ENCODE measurements around the gene XCL1.
"Not testable (repeated sequence)": the region's sequence is repeated elsewhere in the genome, so short reads cannot be mapped to it uniquely, and the experiment has no call there.

The XCL1 gene, protein sequence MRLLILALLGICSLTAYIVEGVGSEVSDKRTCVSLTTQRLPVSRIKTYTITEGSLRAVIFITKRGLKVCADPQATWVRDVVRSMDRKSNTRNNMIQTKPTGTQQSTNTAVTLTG

DNA sequence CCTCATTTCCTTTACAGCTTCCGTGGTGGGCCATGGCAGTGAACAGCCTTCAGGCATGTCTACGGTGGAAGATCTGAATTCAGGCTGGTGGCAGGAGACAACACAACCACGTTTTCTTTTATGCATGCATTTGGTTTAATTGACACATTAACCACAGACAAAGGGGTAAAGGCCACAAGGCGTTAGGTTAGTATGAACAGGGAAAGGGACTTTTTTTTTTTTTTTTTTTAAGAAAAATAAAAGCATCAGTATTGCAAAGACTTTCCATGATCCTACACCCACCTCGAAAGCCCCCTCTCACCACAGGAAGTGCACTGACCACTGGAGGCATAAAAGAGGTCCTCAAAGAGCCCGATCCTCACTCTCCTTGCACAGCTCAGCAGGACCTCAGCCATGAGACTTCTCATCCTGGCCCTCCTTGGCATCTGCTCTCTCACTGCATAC is at the start of gene XCL1:
Gene XCL1 (plus strand): TSS at position 361 of the 444 bp plus-strand sequence. CDS start 33 bp downstream, at position 394.
- DNase-seq (ENCODE audit: low read depth), result not testable (repeated sequence)

DNA sequence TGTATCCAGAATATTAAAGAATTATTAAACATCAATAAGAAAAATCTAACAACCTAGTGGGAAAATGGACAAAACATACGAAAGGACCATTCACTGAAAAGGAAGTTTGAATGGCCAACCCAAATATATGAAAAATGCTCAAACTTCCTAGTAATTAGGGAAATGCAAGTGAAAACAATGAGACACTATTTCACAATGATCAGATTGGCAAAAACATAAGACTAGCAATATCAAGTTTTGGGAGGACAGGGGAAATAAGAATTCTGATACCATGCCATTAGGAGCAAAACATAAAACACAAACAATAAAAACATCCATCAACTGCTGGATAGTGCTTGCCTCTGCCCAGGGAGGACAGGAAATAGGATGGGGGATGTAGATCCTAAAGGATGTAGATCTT is 46.9 kb upstream of the XCL1 start:
- DNase-seq (ENCODE audit: low read depth), result no peak

DNA sequence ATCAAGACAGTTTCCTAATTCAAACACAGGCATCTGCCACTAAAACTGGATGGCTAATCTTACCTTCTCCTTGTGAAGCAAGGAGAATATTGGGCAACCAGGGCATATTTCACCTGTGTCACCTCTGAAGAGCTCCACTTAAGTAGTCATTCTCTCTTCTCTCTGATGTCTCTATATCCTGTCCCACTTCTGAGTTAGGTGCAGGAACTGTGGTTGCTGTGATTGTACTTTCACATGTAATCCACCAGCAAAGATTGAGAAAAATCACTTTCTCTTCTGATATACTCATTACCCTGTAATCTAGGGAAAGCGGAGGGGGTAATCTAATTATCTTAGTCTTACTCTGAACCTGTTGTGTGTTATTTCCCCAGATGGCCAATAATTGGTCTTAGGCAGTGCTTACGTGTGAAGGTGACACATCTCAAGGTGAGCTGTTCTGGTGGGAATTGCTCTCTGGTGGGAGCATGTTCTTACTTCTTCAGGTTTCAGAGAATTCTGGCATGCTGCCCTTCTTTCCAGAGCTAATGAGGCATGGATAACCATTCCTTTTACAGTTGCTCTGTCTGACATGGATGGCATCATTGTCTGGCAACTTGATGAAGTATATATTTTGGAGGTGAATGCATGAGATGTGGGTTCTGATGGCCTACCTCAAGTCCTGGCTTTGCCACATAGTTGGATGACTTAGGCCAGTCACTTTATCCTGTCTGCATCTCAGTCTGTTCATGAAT is 44.6 kb upstream of the XCL1 start:
- no peak for DNase-seq (ENCODE audit: low read depth)

DNA sequence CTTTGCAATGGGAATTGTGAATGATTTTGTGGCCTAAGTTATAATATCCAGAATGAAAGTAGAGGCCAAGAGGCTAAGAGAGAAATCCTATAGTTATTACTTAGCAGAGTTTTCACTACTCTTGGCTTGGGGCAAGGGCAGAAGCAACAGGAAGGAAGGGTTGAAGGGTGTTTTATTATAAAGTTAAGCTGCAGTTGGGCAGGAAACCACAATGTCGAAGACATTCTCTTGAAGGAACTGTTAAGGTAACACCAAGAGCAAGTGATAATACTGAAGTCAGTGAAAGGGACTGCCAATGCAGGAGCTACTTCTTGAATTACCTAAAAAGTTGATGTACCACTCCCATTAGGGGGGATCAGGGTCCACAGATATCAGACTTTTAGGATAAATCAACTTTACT is 40.9 kb upstream of the XCL1 start:
- DNase-seq (ENCODE audit: low read depth), result no peak

DNA sequence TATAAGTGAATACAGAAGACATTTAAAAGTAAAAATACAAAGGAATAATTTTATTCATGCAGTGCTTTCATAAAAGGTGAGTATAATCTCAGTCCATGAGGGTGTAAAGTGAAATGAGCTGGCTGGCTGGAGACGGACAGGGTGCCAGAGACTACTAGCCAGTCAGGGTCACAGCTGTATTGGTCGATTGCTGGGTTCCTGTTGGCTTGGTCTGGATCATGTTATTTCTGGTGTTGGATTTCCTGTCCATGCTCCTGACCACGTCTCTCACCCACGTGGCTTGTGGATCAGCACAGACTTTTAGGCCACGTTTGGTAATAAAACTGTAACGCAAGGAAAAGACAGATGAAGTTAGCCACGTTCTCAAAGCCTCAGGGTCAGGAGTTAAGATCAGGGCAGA is 35.6 kb upstream of the XCL1 start:
- DNase-seq (ENCODE audit: low read depth), result not testable (repeated sequence)

DNA sequence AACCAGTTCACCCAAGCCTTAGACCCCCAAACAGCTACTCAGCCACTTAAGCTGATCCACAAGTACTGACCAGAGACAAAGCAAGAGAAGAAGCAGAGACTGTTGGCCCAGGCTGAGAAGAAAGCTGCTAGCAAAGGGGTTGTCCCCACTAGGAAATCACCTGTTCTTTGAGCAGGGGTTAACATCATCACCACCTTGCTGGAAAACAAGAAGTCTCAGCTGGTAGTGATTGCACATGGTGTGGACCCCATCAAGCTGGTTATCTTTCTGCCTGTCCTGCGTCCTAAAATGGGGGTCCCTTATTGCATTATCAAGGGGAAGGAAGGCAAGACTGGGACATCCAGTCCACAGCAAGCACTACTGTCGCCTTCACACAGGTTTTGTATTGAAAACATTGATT is 33.4 kb upstream of the XCL1 start:
- DNase-seq (ENCODE audit: low read depth), result not testable (repeated sequence)

DNA sequence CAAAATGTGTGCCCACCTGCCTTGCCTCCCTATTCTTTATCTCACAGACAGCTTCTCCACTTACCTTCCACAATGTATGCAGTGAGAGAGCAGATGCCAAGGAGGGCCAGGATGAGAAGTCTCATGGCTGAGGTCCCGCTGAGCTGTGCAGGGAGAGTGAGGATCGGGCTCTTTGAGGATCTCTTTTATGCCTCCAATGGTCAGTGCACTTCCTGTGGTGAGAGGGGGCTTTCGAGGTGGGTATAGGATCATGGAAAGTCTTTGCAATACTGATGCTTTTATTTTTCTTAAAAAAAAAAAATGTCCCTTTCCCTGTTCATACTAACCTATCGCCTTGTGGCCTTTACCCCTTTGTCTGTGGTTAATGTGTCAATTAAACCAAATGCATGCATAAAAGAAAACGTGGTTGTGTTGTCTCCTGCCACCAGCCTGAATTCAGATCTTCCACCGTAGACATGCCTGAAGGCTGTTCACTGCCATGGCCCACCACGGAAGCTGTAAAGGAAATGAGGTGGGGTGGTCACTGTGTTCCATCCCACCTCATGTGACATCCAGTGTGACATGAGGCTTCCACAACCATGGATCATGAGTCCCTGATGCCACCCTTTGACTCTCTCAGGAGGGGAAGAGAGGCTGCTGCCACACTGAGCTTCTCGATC is 32.4 kb upstream of the XCL1 start, which contains the start of gene XCL2:
Gene XCL2 (minus strand): TSS at position 158 of the 659 bp plus-strand sequence. CDS start 33 bp downstream, at position 125.
- DNase-seq (ENCODE audit: low read depth), result not testable (repeated sequence)

DNA sequence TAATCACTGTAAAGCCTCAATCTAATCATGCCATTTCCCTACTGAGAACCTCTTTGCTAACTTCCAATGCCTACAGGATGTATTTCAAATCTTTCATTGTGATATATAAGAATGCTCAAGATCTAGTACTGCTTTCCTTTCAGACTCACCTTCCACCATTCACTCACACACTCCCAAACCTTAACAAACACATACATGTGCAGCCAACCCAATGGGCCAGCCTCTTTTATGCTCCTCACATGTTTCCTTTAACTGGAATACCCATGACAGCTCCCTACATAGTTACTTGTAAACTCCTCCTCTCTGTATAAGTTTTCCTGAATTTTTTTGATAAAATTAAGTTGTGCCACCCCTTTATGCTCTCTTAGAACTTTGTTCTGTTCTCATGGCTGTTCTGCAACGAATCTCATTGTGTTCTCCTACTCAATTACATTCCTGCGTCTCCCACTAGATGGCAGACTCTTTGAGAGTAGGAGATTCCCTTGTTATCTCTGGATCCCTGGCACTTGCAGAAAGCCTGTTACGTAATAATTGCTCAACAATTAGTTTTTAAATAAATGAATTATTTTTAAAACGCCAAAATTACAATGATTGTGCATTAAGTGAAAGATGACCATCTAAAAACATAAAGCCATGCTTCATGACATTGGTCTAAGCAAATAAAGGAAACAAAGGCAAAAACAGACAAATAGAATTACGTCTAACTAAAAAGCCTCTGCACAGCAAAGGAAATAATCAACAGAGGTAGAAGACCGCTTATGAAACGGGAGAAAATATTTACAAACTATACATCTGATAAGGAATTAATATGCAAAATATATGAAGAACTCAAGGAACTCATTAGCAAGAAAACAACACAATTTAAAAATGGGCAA is 30.5 kb upstream of the XCL1 start:
- not testable (repeated sequence) for DNase-seq (ENCODE audit: low read depth)

DNA sequence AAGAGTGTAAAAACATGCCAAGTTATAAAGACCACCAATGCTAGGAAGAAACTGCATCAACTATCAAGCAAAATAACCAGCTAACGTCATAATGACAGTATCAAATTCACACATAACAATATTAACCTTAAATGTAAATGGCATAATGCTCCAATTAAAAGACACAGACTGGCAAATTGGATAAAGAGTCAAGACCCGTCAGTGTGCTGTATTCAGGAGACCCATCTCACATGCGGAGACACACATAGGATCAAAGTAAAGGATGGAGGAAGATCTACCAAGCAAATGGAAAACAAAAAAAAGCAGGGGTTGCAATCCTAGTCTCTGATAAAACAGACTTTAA is 29.9 kb upstream of the XCL1 start:
- DNase-seq (ENCODE audit: low read depth), result not testable (repeated sequence)

DNA sequence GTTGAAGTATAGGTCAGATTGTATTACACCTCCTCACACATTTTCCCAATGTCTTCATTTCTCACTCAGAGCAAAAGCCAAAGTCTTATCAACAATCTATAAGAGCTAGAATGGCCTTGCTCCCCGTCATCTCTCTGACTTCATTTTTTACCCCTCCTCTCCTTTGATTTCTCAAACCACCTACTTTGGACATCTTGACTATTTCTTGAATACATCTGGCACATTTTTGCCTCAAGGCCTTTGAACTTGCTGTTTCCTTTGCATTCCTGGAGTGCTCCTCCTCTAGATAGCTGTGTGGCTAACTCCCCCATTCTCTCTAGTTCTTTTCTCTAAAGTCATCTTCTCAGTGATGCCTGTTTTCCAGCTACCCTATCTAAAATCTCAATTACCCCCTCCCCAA is 25.4 kb upstream of the XCL1 start:
- DNase-seq (ENCODE audit: low read depth), result no peak

DNA sequence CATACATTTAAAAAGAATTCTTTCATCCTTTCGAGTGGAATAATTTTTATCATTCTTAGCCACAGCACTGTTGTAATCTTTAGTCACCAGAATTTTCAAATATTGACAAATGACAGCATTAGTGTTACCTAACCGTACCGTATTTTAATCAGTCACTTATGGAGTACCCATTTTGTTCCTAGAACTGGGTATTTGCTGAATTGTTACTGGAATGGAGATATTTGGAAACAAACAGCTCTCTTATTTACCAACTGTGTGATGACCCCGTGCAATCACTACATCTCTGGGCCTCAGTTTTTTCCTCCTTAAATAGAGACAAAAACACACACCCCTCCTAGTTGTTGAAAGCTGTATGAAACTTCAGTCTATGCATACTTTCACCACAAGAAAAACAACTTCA is 24.7 kb upstream of the XCL1 start:
- DNase-seq (ENCODE audit: low read depth), result no peak

DNA sequence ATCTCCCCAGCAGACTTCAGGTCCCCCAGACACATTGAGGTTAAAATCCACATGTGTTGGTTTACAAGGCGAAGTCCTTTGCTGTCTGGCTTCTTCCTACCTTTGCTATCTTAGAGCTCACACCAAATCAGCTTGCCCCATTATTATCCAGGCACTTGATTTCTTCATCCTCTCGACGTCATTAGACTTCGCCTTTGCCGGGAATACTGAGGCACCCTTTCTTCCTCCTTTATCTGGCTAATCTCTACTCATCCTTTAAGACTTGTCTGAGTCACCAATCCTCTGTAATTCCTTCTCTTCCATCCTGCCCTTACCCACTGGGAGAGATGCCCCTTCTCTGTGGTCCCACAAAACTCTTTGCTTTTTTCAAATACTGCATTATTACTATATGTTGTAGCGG is 23.4 kb upstream of the XCL1 start:
- no peak for DNase-seq (ENCODE audit: low read depth)

DNA sequence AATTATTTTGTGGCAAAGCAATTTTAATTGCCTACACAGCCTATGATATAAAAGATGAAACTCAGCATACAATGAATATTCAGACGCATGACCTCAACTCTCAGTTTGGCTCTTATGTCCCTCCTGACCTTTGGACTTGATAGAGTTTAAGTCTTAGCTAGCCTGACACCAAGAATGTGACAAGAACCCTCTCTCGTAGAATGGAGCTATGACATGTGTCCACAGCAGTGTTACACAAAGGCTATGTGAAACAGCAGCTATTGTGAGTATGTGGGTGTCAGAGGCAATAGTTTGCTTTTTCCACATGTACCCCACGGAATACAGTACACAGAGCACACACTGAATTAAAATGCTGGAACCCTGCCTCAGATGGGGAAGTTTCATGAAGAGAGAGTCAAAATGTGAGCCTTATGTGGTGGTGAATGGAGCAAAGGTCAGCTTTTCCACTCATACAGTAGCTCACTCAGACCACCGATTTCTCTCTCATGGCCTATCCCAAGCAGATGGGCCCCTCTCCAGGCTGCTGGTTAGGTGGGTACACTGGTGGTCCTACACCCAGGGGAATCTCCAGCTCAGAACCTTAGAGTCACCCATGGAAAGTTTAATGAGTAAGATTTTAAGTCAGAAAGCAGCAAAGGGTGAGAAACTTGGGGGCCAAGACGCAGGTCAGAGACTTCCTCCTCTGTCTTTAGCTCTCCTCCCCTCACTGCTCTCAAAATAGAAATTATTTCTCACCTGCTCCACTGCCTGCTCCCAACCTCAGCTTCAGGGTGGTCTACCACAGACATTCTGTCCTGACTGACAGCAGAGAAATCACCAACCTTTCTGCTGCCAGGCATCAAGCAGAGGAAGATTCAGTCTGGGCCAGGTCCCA is 22.5 kb upstream of the XCL1 start:
- no peak for DNase-seq (ENCODE audit: low read depth)

DNA sequence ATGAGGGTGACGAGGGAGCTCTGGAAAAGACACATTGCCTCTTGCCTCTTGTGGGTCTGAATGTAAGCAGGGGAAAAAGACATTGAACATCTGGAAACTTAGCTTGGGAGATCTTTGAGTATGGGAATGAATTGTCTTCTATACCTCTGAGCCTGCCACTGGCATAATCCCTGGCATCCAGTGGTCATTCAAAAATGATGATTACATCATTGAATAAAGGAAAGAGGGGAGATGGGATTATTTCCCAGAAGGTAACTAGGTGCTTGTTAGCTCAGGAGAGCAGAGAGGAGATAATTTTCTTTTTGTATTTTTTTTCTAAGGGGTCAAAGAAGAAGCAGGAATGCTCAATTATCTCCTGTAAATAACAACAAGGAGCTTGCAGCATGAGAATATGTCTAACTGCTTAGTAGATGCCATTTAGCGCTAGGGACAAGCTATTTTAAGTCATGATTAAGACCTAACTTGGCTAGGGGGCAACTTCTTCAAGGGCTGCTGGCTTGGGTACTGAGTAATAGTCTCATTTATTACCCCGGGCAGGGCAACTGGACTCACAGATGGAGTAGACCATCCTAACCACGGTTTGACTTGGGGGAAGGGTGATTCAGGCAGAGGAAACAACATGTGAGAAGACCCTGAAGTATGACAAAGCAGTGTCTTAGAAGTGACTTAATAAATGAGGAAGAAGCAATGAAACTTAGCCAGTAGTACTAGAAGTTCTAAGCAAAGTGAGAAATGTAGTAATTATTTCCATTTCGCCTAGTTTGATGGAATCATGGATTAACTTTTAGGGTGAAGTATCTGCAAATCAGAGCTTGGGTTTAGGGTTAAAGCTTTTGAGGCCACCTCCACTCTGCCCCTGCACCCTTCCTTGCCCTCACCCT is 21.6 kb upstream of the XCL1 start:
- no peak for DNase-seq (ENCODE audit: low read depth)

DNA sequence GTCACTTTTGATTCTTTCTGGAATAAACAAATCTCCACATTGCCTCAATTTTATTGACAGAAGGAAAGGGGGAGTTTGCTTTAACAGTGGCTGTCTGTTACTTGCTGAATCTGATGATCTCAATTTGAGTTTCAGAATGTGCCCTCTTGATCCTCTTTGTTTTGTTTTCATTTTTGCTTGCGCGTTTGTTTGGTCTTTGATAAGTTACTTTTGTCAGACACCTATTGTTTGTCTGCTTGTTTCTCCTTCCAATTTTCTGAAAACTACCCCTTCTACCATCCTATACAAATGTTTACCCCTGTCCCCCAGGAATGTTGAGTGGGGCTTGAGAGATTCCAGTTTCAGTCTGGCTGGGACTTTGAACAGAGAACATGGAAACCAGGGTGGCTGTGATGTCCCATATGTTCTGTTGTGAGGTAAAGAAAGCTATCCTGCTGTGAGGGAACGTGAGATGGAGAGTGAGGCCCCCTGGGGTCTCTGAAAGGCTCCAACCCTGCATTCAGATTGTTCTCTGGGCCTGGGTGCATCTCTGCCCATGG is 20.8 kb upstream of the XCL1 start:
- DNase-seq (ENCODE audit: low read depth), result no peak

DNA sequence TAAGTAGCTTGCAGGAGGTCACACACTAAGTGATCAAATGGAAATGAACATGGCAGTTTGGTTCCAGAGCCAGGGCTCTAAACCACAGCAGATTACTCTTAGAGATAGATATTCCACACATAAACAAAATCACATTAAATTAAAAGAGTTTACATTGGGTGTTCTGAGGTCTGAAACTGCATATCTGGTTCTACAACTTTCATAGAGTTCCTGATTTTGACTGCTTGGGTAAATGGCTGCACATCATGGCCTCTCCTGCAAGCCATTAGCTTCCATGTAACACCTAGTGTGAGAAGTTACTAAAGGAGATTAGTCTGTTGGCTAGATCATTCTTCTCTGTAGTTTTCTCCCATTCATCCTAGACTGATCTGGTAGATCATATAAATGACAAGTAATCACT is 19.8 kb upstream of the XCL1 start:
- no peak for DNase-seq (ENCODE audit: low read depth)

DNA sequence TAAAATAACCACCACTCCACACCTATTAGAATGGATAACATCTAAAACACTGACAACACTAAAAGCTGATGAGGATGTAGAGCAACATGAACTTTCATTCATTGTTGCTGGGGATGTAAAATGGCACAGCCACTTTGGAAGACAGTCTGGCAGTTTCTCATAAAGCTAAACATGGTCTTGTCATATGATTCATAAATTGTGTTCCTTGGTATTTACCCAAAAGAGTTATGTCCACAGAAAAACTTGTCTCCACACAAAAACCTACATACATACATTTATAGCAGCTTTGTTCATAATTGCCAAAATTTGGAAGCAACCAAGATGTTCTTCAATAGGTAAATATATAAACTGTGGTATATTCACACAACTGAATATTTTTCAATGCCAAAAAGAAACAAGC is 16.0 kb upstream of the XCL1 start:
- no peak for DNase-seq (ENCODE audit: low read depth)

DNA sequence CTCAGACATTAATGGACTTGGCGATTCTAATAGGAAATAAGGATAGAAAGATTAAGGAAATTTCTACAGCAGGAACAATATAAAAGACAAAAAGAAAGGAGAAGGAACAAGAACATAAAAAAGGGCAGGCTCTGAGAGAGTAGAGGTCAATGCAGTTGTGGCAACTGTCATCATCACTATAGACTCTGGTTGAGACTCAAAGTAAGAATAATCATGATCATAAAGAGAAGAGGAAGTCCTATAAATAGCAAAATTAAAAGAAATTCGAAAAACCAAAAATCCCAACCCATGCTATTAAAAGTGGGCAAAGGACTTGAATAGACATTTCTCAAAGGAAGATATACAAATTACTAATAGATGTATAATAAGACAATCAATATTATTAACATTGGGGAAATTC is 14.4 kb upstream of the XCL1 start:
- DNase-seq (ENCODE audit: low read depth), result no peak

DNA sequence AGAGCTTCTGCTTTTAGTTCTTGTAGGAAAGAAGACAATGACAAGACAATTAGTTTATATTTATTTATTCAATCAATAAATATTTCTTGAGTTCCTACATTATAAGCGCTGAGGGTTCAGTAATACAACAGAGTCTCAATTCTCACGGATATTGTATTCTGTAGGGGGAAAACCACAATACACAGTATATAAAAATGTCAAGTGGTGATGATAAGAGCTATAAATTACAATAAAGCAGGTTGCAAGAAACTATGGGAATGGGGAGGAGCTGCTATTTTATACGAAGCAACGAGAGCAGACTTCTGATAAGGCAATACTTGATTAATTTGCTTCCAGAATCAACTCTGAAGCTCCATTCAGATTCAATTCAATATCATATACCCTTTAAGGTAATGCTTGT is 10.6 kb upstream of the XCL1 start:
- DNase-seq (ENCODE audit: low read depth), result no peak

DNA sequence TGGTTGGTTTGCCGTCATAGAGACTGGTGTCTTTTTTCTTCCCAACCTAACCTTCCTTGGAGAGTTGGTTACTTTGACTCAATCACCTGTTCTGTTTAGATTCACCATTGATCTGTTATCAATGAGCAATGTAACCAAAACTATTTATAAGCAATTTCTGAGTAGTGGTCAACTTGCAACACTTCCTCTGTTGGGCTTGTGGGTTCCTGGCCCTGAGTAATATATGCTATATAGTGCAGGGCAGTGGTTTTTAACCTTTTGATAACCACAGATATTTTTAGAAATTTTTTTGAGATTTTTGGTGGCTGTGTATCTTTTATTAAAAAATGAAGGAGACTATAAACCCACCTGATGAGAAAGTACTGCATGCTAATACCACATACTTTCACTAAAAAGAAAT is 9.4 kb upstream of the XCL1 start:
- DNase-seq (ENCODE audit: low read depth), result no peak

All from stromal cell of bone marrow (primary cell).